NCI-H1092 (cell line): ENCODE results near the gene ZNF488.
"Not testable (repeated sequence)": the region's sequence is repeated elsewhere in the genome, so short reads cannot be mapped to it uniquely, and the experiment has no call there.

Source experiments
- DNase-seq: peaks from one replicate; lab custom pipeline; 2025; lab: John Stamatoyannopoulos, UW

Gene ZNF488

GRCh38 chr10:47409866-47410256, 25.8 kb upstream of the ZNF488 start:
- DNase-seq = no peak

DNA sequence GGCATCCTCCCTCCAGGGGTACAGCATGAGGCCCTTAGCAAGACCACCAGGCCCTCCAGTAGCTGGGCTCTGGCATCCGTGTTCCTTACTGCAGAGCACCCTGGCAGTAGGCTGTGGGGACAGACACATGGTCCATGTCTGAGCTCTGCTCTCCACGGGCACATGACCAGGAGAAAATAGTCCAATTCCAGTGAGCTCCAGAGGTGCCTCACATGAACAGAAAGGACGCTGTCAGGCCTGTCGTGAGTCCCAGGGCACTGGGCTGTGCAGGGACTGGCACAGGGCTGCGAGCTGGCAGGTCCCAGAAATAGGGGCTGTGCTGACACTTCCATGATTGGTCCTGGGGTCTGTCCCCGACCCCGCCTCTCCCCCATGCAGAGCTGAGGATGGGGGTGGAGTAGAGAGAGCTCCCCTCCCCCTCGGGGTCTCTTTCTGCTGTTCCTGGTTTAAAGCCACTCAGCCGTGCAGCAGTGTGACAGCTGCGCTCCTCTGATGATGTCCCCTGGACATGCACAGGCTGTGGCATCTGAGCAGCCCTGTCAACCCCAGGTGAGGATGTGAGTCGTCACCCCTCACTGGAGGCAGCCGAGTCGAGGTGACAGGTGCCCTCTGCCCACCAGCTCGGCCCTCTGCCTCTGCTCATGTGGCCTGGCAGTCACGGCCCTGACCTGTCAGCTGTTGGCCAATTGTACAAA, 25.2 kb upstream of the ZNF488 start:
- DNase-seq = no peak

- no peak for DNase-seq
Observed at GRCh38 chr10:47408606-47409005, 24.5 kb upstream of the ZNF488 start.

DNA sequence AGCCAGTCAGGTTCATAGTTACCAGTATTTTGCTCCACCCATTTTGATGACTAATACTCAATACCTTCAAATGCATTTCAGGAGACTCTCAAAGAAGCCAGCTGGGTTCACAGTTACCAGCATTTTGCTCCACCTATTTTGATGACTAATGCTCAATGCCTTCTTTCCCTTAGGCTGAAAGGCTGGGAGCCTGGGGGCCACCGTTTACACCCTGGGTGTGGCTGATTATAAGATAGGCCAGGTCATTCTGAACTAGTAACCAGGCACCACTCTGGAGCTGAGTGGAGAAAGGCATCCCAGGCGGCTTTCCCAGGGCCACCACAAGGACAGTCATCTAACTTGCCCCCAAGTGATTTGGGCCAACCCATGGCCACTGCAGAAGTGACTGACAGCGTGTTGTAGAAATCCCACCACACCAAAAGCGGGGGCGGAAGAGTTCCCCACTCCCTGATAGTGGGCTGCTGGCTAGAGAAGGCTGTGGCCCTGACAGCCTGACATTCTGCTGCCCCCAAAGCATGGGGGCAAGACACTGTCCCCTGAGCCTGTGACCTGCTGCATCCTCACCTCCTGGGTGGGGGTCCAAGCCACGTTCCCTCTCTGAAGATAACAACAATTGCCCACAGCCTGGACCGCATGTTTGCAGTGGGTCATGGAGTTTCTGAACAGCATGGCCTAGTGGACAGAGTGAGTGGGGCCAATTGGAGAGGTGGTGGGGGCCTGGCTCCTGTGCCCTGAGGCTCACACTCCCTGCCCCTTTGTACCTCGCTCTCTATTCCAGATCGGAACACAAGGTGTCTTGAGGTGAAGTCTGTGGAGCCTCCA, 23.0 kb upstream of the ZNF488 start:
- no peak for DNase-seq

DNA sequence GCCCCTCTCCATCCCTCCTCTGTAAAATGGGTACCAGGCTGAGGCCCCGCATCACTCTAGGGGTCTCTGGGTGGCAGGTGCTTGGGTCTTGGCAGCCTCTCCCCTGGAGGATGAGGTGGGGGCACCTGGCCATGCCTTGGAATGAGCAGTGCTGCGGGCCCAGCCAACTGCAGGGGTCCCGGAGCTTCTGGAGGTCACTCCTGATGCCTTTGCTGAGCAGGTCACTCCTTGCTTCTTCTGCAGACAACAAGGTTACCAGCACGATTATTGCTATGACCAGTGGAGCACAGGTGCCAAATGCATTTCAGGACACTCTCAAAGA, 22.4 kb upstream of the ZNF488 start:
- no peak for DNase-seq

DNA sequence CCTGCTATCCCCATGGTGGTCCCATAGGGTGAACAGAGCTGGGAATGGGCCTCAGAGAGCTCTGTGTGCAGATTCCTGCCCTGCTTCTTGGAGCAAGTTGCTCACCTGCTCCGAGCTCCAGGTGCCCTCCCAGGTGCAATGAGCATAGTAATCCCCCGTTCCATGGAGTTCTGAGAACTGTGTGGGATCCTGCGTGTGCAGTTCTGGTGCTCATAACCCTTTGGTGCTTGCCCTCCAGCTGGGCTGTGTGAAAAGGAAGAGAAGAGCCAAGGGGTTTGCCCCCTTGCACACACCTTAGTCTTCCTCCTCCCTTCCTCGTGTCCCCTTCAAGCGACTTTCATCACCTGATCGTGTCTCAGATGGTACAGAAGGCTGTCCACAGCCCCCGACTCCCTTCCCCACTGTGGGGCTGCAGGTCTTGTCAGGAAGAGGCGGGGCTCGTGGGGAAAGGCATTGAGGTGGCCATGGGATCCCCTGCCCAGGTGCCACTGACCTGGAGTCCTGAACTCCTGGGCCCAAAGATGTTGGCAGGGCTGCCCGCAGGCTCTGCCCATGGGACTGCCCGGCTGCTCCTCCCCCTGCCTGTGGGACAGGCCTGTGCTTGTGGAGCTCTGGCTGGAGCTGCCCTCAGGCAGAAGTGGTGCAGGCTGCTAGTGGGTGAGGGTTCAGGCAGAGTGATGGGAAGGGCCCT, 21.9 kb upstream of the ZNF488 start:
- no peak for DNase-seq

DNA sequence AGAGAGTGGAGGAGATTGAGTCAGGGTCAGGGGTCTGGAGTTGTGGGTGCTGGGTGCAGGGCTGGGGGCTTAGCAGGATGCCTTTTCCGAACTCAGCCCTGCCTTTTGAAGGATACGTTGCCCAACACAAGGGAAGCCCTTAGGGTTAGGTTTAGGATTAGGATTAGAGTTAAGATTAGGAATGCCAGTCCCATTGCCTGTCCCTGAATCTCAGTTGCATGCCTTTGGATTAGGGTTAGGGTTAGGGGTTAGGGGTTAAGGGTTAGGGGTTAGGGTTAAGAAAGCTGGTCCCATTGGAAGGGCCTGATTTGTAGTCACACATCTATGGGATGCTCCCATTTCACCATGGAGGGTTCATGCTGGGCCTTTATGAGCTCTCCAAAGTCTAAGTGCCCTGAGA, 20.8 kb upstream of the ZNF488 start:
- DNase-seq = no peak

GRCh38 chr10:47404446-47404845, 20.4 kb upstream of the ZNF488 start:
- no peak for DNase-seq

DNA sequence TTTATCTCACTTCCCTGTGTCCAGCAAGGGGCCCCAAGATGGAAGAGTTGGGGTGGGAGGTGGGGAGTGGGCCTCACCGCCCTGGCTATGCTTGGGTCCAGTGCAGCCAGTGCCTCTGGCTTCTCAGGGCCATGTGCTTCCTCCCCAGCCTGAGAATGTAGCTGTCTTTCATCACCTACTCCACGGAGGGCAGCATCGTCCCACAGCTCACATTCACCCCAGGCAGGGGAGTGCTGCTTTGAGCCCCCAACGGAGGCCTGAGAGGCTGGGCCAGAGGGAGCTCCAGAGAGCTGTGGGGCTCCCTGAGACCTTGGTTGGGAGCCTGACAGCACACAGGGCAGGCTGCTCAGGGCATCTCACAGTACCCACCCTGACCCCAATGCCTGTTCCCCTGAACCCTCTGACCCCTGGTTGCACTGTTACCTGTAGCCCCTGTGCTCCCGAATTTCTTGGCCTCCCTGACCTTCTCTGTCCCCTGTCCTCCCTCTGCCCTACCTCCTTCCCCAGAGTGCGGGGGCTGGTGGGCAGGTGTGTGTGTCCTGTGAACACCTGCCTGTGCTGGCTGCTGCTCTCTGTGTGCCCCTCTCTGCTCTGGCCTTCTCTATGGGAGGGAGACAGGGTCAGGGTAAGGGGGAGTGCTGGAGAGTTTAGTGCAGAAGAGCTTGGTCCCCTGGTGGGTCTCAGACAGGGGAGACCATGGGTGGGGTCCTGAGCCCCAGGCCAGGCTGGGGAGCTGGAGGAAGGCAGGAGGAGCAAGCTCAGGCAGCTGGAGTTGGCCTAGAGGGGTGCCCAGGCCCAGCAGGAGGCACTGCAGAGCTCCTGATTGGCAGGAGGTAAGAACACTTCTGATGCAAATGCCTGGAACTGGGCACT, 19.6 kb upstream of the ZNF488 start:
- no peak for DNase-seq

DNA sequence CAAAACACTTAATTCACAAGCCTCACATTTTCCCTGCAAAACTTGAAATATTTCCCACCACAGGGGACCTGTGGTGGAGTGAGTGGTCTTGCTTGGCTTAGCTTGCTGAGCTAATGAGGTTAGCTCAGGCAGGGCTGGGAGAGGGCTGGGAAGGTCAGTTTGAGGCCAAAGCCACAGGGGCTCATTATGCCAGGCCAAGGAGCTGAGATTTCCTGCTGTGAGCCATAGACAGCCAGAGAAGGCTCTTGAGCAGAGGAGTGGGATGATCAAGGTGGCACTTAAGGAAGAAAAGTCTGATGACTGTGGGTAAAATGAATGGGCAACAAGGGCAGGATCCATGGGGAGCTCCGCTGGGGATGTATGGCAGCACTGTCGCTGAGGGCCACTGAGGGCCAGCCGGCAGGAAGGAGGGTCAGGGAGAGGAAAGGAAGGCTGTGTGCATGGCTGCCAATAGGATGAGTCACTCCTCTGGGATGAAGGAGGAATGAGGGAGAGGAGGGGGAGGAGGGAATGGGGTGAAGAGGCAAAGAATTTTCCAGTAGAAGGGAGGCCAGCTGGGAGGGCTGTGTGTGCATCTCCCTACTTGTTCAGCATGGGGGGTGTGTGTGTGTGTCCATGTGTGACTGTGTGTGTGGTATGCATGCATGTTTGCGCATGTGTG, 18.7 kb upstream of the ZNF488 start:
- no peak for DNase-seq

DNA sequence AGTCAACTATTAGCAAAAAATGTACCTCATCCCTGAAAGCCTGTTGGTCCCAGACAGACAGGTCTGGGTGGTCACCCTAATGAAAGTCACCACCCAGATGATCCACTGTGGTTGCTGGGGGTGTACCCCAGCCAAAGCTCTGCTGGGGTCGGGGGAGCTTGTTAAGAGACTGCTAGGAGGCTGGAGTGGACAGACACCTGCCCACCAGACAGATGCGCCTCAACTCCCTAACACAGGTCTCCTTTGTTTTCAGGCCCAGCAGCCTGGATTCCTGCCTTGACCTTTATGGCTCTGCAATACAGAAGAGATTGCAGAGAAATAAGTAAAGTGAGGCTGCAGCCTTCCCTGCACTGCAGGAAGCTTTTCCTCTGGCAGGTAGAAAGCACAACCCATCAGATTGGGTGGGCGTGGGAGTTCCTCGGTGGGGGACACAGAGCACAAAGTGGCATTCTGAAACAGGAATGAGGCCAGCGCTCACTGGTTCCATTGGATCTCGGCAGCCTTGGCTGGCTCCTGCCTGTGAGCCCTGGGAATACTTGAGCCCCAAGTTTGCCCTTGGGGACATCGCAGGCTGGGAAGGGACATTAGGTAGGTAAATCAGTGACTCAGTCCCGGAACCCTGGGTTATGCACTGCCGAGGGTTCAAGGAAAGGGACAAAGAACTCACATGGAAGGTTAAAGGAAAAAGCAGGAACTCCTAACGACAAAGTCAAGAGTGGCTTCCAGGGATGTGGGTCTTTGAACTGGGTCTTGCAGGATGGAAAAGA, 18.0 kb upstream of the ZNF488 start:
- DNase-seq = no peak

GRCh38 chr10:47401210-47401609, 17.1 kb upstream of the ZNF488 start:
- no peak for DNase-seq

DNA sequence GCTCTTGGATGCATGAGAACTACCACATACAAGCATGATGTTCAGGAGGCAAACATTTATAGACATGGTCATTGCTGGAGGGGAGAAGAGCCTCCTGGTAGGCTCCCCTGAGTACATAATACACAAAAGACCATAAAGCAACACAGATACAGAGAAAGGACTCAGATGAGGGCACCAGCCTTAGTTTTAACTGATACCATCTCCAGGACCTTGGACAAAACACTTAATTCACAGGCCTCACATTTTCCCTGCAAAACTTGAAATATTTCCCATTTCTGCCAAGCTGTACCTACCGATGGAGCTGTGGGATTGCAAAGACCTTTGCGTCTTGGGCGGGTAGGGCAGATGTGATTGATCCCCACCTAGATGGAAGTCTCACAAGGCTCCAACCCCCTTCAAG, 16.7 kb upstream of the ZNF488 start:
- no peak for DNase-seq

DNA sequence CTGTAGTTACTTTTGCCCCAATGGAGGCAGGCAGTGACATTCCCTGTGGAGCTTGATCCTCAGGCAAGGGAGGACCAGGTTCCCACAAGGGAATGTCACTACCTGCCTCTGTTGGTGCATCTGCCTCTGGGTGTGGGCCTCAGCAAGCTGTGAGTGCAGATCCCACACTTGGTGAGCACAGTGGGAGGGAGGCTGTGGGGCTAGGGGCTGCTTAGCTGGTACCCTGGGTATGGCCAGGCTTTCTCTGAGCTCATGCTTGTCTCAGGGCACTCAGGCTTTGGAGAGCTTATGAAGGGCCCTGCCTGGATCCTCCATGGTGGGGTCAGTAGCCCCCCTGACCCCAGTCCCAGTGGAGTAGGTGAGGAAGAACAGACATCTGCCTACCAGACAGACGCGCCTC, 16.2 kb upstream of the ZNF488 start:
- no peak for DNase-seq

- no peak for DNase-seq
Observed at GRCh38 chr10:47397256-47397655, 13.2 kb upstream of the ZNF488 start.

DNA sequence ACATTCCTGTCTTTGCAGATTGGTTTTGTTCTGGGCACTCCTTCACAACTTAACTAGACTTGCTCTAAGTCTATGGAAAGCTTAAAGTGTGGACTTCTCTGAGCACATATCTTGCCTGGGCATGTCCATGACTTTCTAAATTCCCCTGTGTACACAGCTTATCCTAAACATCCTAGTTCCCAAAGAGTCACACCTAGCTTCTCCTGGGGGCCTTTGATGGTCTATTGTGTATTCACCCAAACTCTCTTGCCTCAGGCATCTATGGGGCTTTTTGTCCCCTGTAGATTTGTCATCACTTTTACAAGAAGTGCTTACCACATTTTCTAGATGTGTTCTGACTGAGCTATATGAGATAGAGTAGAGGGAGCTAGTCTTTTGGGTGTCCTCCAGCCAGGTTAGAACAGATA, 12.2 kb upstream of the ZNF488 start:
- no peak for DNase-seq

- no peak for DNase-seq
Observed at GRCh38 chr10:47389619-47390018, 5.5 kb upstream of the ZNF488 start.

GRCh38 chr10:47388879-47389278, 4.8 kb upstream of the ZNF488 start:
- no peak for DNase-seq

- not testable (repeated sequence) for DNase-seq
Observed at GRCh38 chr10:47386104-47386503, 2.0 kb upstream of the ZNF488 start.

GRCh38 chr10:47383261-47384147, 589 bp downstream of the ZNF488 start:
- DNase-seq = no peak
